ENCODE data around the gene FAM53C. TPM values are rescaled to one million over a fixed set of nuclear protein-coding genes. Genes with fewer than 3 reads are reported as not detected.

The FAM53C gene
- total and polyA plus RNA-seq, 2 donors (not counting 3 experiments of a cell fraction or from before 2014, with no cell fraction given), result 37.4 to 37.9 TPM

DNA sequence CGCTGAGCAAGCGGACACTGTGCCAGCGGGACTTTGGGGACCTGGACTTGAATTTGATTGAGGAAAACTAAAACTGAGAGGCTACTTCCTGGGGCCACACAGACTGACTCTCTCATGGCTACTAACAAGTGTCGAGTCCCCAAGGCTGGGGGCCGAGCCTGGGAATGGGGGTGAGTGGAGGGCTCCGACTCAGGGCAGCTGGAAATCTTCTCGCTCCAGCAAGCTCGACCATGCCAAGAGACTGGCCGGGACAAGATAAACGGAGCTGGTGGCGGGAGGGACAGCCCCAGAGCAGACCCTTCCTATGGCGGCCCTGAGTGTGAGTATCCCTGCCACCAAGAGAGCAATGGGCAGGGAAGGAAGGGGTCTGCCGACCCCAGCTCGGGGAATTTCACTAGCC lies 8.8 kb downstream of the FAM53C start:
- Histone ChIP-seq H3K9ac (replicated peaks; ENCODE audit: extremely low read depth, insufficient read depth, low read length) (no peak overlapping the region), H3K9me1 (replicated peaks; ENCODE audit: control insufficient read depth, extremely low read depth, insufficient read depth, low read length) (no peaks in the 10 kb centered on the region), H3K27ac (ENCODE audit: insufficient read depth, low read depth, low read length) (no peak overlapping the region), H4K20me1 (replicated peaks; ENCODE audit: control insufficient read depth, extremely low read depth, insufficient read depth, low read length) (no peaks in the 10 kb centered on the region), H3K4me3 (replicated peaks in 1 of 3; ENCODE audit: insufficient read depth in 1 of 3, low read depth in 1 of 3, low read length in 3 of 3) (no peak overlapping the region), H3K79me2 (ENCODE audit: control insufficient read depth, insufficient read depth, low read length) (no peaks in the 10 kb centered on the region), H2AFZ (ENCODE audit: low read depth, low read length) (no peak overlapping the region), H3K36me3 (ENCODE audit: control insufficient read depth in 2 of 2, extremely low read depth in 1 of 2, insufficient read depth in 2 of 2, low read length in 2 of 2) (peaks cover 24 to 46% of the 10 kb centered on the region in 2 experiments), H3K4me2 (ENCODE audit: insufficient read depth, low read length) (no peak overlapping the region), H3K9me3 (replicated peaks; ENCODE audit: control insufficient read depth, insufficient read depth, low read length) (no peaks in the 10 kb centered on the region), H3K27me3 (ENCODE audit: control insufficient read depth in 2 of 2, insufficient read depth in 2 of 2, low read length in 2 of 2) (no peaks in the 10 kb centered on the region), H3K4me1 (ENCODE audit: control insufficient read depth, extremely low read depth, insufficient read depth, low read length) (no peaks in the 10 kb centered on the region)
- ChIA-PET POLR2A (no interaction called here), CTCF (no interaction called here)
- FAIRE-seq (no peak), DNase-seq (ENCODE audit: low read depth, low spot score) (no peak)
- intact Hi-C loops (cut with micrococcal nuclease), result no loop called here
- TF ChIP-seq FOS (IDR thresholded peaks at IDR 0.05; ENCODE audit: borderline replicate concordance, insufficient read depth, low read length) (no peak), EZH2 (IDR thresholded peaks at IDR 0.05; ENCODE audit: borderline replicate concordance, low read depth, low read length, severe bottlenecking) (no peak), JUN (IDR thresholded peaks at IDR 0.05; ENCODE audit: borderline replicate concordance, insufficient read depth, insufficient read length, low read depth) (no peak), GATA2 (IDR thresholded peaks at IDR 0.05; ENCODE audit: insufficient read depth, insufficient read length, low read depth, low read length) (no peak), MYC (IDR thresholded peaks at IDR 0.05; ENCODE audit: low read depth, low read length) (no peak), MAX (IDR thresholded peaks at IDR 0.05; ENCODE audit: insufficient read depth, insufficient read length) (no peak), CTCF (IDR thresholded peaks at IDR 0.05; ENCODE audit: extremely low read depth in 1 of 2, insufficient read depth in 1 of 2, low read depth in 1 of 2, low read length in 2 of 2) (no peak)
- no TSS peak for BruUV-seq (replicated peaks)
- dilution Hi-C loops (cut with MboI; ENCODE audit: extremely low pct_ligation_motif_present, low sequenced_read_pairs), result no loop called here
